Brain pericyte (primary cell): Measurements from ENCODE around the gene PDZK1.
"Not testable (repeated sequence)": the region's sequence is repeated elsewhere in the genome, so short reads cannot be mapped to it uniquely, and the experiment has no call there.

Experiments
- DNase-seq: peaks from one replicate; pipeline ENCODE4 v3.0.0-alpha.2; 2012; ENCODE audit warnings: low read depth, low spot score

PDZK1 gene

DNA sequence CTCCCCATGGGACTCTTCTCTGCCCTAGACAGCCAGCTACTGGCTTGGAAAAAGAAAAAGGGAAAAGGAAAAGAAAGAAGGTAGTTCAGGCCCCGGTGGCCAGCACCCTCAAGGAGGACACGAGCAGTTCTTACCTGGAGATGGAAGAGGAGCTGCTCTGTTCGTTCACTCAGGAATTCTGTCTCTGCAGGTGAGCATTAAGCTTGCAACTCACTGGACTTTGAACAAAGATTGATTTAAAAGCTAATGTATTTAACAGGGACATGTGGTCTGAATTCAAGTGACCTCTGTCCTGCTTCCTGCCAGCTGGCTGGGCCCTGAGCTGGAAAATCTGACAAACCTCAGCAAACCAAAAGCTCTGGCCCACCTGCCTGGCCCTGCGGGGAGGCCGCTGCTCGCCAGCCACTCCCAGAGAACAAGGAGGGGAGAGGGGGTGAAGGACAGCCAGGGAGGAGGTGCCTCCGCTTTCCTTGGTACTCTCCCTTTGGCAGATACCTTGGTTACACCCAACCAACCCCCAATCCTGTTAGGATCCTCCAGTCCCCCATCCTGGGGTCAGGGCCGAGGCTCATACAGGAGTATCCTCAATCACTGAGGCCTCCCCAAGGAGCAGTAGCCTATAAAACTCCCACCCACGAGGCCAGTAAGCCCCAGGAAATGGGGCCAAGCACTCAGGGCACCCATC lies at the start of gene PDZK1:
Gene PDZK1 (minus strand): TSS at position 186 of the 685 bp plus-strand sequence. CDS start 19,347 bp downstream, outside the sequence.
- no peak for DNase-seq

DNA sequence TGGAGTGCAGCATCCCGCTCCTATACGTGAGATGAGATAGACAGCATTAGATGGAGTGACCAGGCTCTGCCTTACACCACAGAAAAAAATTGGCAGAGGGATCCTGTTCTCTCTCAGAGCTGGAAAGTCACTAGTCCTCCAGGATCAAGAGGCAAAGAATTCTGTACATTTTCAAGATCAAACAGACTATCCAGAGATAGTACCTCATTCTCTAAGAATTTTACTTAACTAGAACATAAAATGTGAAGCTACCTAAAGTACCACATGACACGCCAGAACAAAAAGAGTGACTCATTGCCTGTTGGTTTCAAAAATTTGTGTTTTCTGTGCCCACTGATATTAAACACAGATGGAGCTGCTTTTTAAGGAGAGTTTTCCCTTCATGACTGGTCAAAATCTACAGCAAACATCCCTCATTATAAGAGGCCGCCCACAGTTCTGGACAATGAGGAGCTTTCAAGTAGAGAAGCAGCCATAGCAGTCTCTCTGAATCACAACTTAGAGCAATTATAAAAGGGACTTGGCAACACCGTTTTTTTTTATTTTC lies 44.4 kb upstream of the PDZK1 start:
- peak; percentile 34 for DNase-seq

DNA sequence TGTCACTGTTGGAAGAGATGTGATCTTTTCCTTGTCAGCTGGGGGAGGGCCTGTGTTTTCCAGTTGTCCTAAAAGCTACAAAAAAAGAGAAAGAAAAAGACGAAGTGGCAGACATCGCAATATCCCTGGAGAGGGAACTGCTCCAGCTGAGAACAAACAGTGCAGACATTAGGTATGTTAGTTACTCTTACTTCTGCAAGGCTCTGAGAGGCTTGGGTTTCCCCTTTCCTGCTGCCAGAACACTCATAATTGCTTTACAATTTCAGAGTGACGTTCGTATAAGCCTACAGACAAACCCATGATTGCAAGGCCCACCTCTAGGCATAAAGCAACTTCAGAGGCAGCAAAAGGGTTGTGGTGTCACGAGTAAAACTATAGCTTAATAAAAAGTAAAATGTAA lies 43.3 kb upstream of the PDZK1 start:
- DNase-seq, result no peak

DNA sequence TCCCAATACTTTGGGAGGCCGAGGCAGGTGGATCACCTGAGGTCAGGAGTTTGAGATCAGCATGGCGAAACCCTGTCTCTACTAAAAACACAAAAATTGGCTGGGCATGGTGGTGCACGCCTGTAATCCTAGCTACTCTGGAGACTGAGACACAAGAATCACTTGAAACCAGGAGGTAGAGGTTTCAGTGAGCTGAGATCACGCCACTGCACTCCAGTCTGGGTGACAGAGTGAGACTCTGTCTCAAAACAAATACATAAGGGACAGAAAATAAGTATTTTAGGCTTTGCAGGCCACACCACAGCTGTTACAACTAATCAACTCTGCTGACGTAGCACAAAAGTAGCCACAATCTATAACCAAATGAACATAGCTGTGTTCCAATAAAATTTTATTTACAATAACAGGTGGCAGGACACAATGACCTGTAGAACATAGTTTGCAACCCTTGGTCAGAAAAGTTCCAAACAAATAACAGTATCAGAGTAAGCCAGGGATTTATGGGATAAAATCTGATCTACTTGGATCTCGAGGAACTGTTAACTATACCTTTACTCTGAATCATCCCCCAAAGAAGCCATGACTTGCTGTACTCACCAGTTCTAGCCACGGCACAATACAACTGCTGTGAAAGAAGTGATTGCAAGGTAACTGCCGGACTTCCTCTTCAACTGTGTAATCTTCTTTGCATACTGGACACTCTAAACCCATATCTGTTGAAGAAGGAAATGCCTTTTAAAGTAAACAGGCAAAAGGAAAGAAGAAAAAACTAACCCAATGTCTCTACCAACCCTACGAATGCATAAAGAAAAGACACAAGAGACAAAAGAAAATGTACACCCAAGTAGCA lies 40.5 kb upstream of the PDZK1 start:
- DNase-seq, result no peak

DNA sequence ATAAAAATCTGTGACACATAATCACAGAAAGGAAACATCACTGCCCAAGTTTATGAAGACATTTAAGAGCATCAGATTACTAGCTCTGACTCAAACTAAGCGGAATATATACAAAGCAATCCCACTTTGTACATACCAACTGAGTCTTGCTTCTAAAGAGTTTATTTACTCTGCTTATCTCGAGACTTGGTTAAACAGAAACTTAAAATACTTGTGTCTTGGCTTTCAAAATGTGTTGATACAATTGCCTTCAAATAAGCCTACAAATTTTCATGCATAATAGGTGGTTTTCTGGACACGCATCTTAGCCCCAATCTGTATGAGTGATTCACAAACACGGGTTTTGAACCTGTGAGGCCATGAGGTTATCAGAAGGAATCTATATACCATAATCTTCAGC lies 33.1 kb upstream of the PDZK1 start:
- no peak for DNase-seq

DNA sequence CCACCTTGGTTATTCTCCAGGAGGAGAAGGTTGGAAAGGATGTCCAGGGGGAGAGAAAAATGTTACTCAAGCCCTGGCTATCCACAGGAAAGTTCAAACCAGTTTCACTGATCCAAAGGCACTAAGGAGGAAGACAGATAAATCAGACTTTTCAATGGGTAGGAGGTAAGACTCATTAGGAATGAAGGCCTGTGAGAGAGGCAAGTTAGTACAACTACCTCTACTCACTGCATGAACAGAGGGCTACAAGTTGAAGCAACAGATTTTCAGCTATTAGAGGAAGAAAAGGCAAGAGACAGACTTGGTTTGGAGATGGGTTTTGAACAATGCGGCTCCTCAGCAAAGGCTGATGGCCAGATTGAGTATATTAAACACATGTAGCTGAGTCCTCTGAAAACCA lies 29.0 kb upstream of the PDZK1 start:
- no peak for DNase-seq

DNA sequence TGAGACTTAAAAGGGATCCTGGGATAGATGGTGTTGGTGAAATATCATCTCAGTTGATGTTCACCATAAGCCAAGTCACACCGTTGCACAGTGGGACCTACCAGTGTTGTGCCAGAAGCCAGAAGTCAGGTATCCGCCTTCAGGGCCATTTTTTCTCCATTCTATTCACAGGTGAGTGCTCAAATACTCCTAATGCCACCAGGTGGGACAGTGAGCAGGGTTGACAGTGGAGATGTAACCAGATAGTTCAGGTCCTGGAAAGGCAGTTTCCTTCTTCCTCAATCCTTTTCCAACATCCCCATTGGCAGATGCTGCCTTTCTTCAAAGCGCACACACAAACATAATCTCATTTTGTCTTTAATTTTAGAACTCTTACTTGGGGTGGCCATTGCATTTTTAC lies 23.7 kb upstream of the PDZK1 start:
- DNase-seq, result no peak

DNA sequence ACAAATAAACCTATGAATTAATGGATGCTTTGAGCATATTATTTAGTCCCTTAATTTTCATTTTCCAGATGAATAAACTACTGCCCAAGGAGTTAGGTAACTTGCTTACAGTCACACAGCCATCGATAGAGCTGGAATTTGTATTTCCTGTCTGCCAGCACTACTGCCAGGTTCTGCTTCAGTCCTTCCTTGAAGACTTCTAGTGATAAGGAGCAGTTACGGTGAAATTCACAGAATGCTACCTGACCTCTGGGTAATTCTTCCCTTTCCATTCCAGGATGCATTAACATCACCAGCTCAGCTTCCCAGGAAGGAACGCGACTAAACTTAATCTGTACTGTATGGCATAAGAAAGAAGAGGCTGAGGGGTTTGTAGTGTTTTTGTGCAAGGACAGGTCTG lies 23.3 kb upstream of the PDZK1 start:
- no peak for DNase-seq

DNA sequence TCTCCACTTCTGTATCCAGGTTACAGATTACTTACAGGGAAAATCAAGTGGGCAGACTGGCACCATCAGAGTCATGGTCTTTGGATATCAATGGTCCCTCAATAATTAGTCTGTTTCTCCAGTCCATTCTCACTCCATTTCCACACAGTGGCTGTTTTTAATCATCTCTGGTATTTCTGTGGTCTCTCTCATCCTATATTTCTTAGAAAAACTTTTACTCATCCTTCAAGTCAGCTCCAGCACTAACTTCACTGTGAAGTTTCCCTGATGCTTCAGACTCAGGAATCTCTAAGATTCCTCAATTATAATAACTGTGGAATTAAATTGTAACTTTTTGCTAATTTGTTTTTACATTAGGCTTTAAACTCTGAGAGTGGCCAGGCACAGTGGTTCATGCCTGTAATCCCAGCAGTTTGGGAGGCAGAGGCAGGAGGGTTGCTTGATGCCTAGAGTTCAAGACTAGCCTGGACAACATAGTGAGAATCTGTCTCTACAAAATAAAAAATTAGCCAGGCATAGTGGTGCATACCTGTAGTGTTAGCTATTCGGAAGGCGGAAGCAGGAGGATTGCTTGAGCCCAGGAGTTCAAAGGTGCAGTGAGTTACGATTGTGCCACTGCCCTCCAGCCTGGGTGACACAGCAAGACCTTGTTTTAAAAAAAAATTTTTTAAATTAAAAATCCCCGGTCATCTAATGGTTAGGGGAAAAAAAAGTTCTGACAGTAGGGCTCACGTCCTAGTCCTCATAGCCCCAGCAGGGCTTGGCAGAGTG lies 22.7 kb upstream of the PDZK1 start:
- DNase-seq, result no peak

DNA sequence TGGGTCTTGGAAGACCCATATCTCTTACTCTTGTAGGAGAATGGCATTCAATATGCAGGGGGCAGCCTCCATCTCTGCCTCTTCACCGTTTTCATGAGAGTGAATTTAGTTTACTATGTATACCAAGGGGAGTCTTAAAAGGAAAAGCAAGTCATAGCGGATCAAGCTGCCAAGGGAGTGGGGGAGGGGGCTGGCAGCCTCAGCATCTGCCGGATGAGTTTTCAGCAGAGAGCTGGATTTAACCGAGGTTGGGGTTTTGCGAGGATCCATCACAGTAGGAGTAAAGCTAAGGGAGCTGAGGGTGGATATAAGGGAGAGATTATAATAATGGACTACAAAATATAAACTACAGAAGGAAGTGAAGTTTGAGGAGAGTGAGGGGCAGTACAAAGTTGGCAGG lies 22.0 kb upstream of the PDZK1 start:
- DNase-seq, result no peak

DNA sequence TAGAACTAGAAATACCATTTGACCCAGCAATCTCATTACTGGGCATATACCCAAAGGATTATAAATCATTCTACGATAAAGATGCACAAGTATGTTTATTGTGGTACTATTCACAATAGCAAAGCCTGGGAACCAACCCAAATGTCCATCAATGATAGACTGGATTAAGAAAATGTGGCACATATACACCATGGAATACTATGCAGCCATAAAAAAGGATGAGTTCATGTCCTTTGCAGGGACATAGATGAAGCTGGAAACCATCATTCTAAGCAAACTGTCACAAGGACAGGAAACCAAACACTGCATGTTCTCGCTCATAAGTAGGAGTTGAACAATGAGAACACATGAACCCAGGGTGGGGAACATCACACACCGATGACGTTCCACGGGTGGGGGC lies 19.0 kb upstream of the PDZK1 start:
- DNase-seq, result not testable (repeated sequence)

DNA sequence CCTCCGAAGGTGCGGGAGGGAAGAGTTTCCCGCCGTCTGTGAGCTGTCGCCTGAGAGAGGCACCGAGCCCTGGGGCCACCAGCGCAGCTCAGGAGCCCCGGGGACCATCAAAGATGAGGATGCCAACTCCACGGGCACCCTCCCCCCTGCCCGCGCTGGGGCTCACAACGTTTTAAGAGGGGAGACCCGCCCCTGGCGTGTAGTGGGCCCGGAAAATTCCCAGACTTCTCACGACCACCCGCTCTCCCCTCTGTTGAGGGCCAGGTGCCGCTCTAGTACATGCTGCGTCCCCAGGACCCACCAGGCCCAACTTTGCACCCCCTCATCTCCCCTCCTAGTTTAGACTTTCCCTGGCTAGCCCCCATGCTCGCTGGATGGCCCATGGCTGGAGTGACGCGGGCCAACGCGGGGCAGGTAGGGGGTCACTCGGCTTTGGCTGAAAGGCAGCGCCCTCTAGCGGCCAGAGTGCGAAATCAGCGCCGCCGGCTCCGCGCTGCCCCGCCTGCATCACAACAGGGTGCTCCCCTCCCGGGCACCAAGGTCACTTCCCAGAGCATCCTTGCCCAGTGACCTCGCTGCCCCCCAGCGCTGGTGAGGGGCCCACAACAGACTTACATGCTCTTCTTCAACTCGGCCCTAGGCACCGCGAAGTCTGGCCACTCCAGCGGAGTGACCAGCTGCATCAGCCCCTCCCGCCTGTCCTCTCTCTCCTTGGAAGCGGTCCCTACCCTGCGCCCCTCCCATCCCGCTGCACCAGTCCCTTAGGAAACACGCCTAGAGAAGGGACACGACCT lies 13.9 kb upstream of the PDZK1 start:
- no peak for DNase-seq

DNA sequence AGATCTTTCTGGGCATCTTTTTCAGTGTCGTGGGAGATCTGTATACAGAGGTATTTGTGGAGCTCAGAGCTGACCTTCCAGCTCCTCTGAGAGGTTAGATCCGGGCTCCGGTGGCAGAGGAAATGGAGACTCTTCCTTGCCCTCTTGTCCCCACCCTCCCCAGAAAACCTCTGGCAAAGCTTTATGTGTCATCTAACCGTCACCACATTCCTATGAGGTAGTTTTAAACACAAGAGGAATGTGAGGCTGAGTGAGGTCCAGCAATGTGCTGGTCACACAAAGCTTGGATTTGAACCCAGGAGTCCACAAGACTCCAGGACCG lies 13.3 kb upstream of the PDZK1 start:
- no peak for DNase-seq

DNA sequence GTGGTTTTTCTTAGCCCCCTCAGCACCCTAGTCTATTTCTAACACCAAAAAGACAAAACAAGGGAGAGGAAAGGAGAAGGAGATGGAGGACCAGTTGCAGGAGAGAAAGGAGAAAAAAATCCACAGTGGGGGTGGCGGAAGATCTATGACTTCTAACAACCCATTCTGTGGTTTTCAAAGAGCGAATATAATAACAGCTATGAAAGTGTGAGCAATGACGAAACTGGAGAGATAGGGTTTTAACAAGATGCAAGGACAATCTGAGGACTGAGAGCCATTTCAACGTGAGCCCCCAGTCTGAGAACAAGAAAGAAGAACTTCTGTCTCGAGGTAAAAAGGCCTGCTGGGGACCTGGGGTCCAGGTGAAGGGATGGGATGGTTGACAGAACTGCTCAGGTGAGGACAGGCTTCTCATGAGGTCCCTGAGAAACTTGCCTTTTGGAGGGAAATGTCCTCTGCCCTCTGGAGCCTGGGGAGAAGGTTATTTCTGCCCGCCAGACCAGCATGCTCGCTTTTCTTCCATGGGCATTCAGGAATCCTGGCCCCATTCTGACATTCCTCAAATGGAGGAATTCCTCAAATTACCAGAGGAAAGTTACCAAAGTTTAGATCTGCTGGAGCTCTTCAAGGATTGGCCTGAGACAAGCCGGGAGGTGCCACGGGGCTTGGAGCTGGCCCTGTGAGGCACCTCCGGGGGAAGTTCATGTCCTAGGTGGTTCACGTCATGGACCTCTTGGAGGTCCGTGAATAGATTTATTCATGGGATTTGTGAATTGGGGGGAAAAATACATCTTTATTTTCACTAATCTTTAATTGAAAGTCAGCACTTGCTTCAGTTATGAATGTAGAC lies 12.3 kb upstream of the PDZK1 start, which contains the start of gene CD160:
Gene CD160 (plus strand): TSS at position 270 of the 850 bp plus-strand sequence. CDS start 8,829 bp downstream, outside the sequence.
- DNase-seq, result no peak

DNA sequence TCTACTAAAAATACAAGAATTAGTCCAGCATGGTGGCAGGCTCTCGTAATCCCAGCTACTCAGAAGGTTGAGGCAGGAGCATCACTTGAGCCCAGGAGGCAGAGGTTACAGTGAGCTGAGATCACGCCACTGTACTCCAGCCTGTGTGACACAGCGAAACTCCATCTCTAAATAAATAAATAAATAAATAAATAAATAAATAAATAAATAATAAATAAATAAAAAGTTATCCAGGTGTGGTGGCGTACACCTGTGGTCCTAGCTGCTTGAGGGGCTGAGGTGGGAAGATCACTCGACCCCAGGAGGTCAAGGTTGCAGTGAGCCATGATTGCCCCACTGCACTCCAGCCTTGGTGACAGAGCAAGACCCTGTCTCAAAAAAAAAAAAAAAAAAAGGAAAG lies 11.3 kb upstream of the PDZK1 start:
- not testable (repeated sequence) for DNase-seq

DNA sequence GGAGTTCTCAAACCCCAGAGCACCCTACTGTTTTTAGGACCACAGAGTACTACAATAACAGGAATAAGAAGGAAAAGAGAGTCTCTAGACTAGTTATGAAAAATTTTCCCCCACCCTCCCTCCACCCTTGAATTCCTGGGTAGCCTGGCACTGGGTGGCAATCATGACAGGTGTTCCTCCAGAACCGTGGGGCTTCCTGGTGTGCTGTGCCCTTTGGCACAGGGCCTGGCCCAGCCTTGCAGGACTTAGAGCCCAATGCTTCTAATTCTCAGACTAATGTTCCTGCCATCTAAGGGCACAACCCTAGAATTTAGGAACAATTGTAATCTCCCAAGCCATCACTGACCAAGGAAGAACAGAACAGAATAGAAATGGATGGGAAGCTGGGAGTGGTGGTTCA lies 10.7 kb upstream of the PDZK1 start:
- no peak for DNase-seq

DNA sequence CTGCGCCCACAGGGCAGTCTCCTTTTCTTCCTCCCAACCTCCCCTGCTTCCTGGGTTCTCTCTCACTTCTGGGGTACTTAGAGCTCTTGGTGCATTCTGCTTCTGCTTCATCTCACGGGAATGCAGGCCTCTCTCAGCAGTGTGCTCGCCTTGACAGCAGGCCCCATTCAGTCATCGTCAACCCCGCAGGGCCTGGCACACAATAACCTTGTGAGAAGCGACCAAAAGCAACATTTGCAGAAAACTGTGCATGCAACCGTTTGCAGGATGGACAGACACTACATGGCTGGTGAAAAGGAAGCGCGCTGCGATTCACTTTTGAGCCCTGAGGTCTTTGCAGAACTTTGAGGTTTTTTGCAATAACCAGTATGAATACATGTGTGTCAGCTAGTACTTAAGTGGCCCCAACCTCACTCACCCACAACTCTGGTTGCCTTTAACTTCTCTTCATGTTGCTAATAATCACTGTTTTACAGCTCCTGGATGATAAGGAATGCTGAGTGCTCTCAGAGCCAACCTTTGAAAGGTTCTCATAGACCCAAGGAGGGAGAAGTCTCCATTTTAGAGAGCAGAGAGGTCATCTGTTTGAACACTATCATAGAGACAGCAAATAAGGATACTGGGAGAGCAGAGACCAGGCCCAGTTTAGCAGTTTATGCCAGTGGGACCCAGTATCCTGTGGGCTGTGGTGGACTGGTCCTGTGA lies 9.6 kb upstream of the PDZK1 start:
- no peak for DNase-seq

DNA sequence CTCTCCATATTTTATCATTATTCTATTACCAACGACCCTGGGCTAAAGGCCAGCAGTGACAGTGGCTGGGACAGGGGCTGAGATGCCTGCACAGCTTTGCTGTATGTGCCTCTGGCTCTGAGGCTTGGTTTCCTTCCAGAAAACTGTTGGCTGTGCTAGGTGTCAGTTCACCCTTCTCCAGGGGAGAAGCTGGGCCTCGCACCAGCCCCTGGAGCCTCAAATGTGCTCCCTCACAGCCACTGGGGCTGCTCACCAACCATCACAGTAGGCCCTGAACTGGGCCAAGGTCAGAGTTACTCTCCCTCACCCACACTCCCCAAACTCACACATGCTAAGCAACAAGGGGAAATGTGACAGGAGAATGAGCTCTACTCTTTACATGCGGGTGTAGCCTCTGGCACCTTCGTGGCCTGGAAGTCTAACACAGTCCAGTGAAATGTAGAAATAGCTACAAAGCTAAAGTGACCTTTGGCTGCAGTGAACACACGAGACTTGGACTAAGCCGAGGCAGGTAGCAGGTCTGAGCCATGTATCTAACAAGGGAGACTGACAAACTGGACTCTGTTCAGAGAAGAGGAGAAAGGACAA lies 7.5 kb upstream of the PDZK1 start:
- DNase-seq, result no peak

DNA sequence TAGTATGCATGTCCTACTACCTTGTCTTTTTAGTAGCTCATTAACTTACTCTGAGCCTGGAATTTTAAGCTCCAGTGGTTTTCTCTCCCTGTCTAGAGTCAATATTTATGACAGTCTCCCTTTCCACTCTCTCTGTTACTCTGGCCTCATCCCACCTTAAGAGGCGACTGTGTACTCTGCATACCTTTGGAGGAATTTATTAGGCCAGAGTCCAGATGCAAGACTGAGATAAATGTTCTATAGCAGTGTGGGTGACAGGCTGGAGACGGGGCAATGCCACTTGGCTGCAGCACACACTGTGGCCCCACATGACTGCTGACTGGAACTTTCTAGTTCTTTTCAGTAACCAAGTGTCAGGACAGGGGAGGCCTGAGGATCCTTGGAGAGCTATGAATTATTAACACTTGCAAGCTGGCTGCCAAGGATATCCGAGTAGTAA lies 4.1 kb upstream of the PDZK1 start:
- no peak for DNase-seq
